ENCODE results near the gene ACADL.
A peak's percentile ranks its signal among the peaks of the same experiment; 100 is the strongest.

ACADL gene

DNA sequence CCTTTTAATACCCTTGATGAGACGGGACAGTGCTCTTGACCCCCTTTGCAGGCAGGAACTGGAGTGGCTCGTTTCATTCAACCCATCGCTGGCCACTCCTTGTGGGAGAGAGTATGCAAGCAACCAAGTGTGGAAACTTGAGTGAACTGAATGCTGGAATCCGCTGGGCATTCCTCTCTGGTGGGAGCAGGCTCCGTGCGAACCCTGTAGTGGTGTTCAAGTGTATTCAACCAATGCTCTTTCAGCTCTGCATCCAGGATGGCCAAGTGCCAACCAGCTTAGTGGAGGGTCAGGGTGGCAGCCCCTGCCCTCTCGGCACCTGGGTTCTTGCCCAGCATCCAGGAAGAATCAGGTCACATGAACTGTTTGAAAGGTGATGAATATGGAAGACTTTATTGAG, 3.3 kb upstream of the ACADL start:
- H3K9me3 Mint-ChIP-seq, result no peaks in the 10 kb centered on the region
- ATAC-seq (replicated peaks) (no peak), DNase-seq (no peak)
- H3K27me3 Mint-ChIP-seq, result peaks cover 38% of the 10 kb centered on the region in 2 donors
- no peaks in the 10 kb centered on the region for H3K36me3 Mint-ChIP-seq (ENCODE audit: insufficient read depth)
- no peak overlapping the region for H3K4me3 Mint-ChIP-seq
- peaks cover 0 to 5% of the 10 kb centered on the region in 2 donors for H3K4me1 Mint-ChIP-seq (ENCODE audit: low read depth in 2 of 2)
- no peak overlapping the region for H3K27ac Mint-ChIP-seq

DNA sequence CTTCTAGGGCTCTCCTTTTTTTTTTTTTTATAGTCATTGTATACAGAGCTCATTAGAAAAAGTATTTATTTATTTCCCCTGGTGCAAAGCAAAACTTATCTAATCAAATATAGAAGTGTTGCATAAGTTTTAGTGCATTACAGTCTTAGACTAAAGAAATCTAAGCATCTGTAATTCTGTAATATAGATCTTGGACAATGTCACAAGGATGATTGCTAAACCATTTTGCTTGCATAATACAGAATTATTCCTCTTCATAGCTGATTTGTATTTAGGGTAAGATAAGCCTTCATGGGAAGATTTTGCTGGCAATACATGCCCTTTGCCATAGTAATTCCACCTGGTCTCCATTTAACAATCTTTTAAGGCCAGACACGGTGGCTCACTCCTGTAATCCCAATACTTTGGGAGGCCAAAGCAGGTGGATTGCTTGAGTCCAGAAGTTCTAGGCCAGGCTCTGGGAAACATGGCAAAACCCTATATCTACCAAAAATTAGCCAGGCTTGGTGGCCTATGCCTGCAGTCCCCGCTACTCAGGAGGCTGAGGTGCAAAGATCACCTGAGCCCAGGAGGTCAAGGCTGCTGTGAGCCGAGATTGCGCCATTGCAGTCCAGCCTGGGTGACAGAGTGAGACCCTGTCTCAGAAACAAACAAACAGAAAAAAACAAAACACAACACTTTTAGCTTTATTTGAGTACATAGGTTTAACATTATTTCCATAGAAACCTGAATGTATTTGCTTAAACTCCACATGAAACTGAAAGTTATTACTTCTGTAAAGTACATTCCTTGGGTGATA, 2.2 kb upstream of the ACADL start:
- H3K9me3 Mint-ChIP-seq, result no peaks in the 10 kb centered on the region
- H3K36me3 Mint-ChIP-seq (ENCODE audit: insufficient read depth), result no peaks in the 10 kb centered on the region
- DNase-seq (no peak), ATAC-seq (replicated peaks) (no peak)
- H3K27me3 Mint-ChIP-seq, result peaks cover 43 to 46% of the 10 kb centered on the region in 2 donors
- no peak overlapping the region for H3K27ac Mint-ChIP-seq
- H3K4me1 Mint-ChIP-seq (ENCODE audit: low read depth in 2 of 2), result peaks cover 0 to 5% of the 10 kb centered on the region in 2 donors
- H3K4me3 Mint-ChIP-seq, result no peak overlapping the region

DNA sequence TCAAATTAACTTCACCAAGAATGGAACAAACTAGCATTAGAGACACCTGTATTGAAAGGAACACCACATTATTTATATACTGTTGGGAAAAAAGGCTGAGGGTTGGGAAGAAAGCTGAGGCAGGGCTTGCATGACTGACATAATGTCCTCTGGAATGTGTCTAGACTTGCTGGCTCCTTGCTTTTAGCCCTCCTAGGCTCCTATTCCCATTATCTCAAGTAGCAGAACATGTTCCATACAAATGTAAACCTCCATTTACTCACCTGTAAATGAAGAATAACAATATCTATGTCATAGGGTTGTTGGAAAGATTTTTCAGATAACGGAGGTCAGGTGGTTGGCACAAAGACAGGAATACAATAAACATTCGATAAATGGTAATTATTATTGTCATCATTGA, 976 bp upstream of the ACADL start:
- H3K27ac Mint-ChIP-seq, result no peak overlapping the region
- ATAC-seq (replicated peaks) (no peak), DNase-seq (no peak)
- no peaks in the 10 kb centered on the region for H3K9me3 Mint-ChIP-seq
- H3K4me1 Mint-ChIP-seq (ENCODE audit: low read depth in 2 of 2), result peaks cover 0 to 5% of the 10 kb centered on the region in 2 donors
- peaks cover 53 to 57% of the 10 kb centered on the region in 2 donors for H3K27me3 Mint-ChIP-seq
- no peak overlapping the region for H3K4me3 Mint-ChIP-seq
- no peaks in the 10 kb centered on the region for H3K36me3 Mint-ChIP-seq (ENCODE audit: insufficient read depth)

DNA sequence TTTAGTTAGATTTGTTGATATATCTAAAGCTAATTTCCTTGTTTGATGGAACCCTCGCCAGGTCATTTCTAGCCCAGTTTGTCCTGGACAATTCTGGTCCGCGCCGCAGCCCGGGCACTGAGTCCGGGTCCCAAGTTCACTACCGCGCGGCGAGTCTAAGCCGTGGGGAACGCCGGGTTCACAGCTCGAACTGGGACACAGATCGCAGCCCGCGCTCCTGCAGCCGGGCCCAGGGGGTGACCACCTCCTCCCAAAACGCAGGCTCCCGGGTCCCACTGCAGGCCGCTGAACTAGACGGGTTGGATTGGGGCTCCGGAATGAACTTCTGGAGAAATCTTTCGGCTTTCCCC, 681 bp downstream of the ACADL start:
- DNase-seq, result no peak
- Mint-ChIP-seq H3K4me1 (ENCODE audit: low read depth in 2 of 2) (peaks cover 0 to 5% of the 10 kb centered on the region in 2 donors), H3K27ac (no peak overlapping the region), H3K9me3 (no peaks in the 10 kb centered on the region), H3K36me3 (ENCODE audit: insufficient read depth) (no peaks in the 10 kb centered on the region), H3K4me3 (peak overlapping the region in 1 of 2 donors; percentile 41), H3K27me3 (peaks cover 53 to 57% of the 10 kb centered on the region in 2 donors)
- ATAC-seq (replicated peaks), result no peak

DNA sequence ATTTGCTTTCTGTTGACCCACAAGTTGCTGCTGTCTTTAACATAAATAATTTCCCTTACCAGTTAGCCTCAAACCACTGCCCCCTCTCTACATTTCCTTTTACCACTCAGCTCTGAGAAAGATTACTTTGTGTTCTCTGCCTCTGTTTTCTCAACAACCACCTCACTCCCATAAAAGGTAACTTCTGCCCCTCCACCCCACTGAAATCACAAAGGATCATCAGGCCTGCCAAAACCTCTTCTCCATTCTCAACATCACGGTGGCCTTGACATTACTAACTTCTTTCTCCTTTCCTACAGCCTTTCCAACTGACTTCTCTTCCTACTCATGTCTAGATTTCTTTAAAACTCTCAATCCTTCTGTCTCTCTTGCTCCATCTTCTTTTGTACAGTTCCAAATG, 10.1 kb downstream of the ACADL start:
- ATAC-seq (replicated peaks), result no peak
- H3K4me3 Mint-ChIP-seq, result no peak overlapping the region

DNA sequence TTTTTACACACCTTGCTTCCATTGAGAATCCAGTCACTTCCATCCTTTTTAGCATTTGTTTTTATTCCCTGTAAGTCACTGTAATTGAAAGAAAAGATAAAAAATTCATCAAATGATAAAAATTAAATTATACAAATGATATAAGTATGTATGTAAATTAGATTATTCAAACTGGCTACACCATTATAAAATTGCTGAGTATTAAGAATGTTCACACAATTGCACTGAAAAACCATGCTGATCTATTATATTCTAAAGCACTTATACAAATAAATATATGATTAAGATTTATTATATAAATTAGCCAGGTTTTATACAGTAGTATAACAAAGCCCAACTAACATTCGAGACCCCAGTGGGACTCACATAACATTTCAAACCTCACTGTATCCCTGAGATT, 15.1 kb downstream of the ACADL start:
- DNase-seq (no peak), ATAC-seq (replicated peaks) (no peak)
- Mint-ChIP-seq H3K27me3 (peaks cover 15 to 17% of the 10 kb centered on the region in 2 donors), H3K27ac (no peak overlapping the region), H3K4me1 (ENCODE audit: low read depth in 2 of 2) (no peaks in the 10 kb centered on the region), H3K9me3 (no peaks in the 10 kb centered on the region), H3K4me3 (no peak overlapping the region), H3K36me3 (ENCODE audit: insufficient read depth) (peaks cover 4% of the 10 kb centered on the region)

More for the DNA sequence above, 10.1 kb downstream of the ACADL start:
- peaks cover 0 to 6% of the 10 kb centered on the region in 2 donors for H3K27me3 Mint-ChIP-seq
- peaks cover 4% of the 10 kb centered on the region for H3K36me3 Mint-ChIP-seq (ENCODE audit: insufficient read depth)
- no peak for DNase-seq
- H3K4me1 Mint-ChIP-seq (ENCODE audit: low read depth in 2 of 2), result no peaks in the 10 kb centered on the region
- no peak overlapping the region for H3K27ac Mint-ChIP-seq
- no peaks in the 10 kb centered on the region for H3K9me3 Mint-ChIP-seq

DNA sequence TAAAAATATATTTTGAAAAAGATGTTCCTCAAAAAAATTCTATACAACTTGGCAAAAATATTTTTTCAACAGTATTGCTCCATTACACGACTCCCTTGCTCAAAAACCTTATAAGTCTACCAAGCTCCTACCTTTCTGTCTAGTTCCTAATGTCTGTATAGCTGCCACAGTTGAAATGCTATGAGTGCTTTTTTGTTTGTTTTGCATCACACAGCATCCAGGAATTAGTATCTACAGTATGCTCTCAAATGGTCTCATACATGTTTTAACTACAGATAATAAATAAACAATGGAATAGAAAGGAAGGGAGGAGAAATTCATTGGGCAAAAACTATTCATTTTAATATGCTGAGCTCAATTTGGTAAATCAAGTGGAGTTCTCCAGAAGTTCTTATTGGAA, 17.3 kb downstream of the ACADL start:
- Mint-ChIP-seq H3K36me3 (ENCODE audit: insufficient read depth) (peaks cover 4% of the 10 kb centered on the region), H3K9me3 (no peaks in the 10 kb centered on the region), H3K4me1 (ENCODE audit: low read depth in 2 of 2) (no peaks in the 10 kb centered on the region), H3K27ac (no peak overlapping the region), H3K4me3 (no peak overlapping the region), H3K27me3 (peaks cover 19 to 21% of the 10 kb centered on the region in 2 donors)
- ATAC-seq (replicated peaks), result no peak
- no peak for DNase-seq

DNA sequence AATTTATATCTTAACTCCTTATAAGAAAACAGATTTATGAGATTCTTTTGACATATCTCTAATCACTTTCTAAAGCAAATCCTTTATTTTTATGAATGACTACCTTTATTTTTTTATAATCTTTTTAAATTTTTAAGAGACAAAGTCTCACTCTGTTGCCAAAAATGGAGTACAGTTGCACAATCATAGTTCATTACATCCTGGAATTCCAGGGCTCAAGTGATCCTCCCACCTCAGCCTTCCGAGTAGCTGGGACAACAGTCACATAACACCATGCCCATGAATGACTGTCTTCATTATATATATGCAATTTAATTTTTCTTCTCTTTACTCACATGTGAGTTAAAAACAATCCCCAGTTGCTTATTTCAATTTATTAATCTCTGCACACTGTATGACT, 21.7 kb downstream of the ACADL start:
- ATAC-seq (replicated peaks), result no peak

DNA sequence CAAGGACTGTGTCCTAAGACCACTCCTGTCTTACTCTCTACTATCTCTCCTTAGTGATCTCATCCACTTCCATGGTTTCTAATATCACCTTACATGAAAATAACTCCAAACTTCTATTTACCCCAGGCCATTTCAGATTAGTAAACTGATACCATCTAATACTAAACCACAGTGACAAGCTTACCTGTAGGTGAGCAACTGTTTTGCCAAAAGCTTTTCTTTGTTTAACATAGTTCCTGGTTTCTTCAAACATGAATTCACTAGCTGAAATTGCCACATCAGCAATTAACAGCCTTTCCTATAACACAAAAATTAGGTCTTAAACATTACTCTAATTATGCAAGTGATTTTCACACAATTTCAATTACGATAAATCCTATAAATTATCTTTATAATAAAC, 22.1 kb downstream of the ACADL start:
- Mint-ChIP-seq H3K9me3 (no peaks in the 10 kb centered on the region), H3K4me1 (ENCODE audit: low read depth in 2 of 2) (no peaks in the 10 kb centered on the region), H3K4me3 (no peak overlapping the region), H3K27me3 (peaks cover 29 to 42% of the 10 kb centered on the region in 2 donors), H3K27ac (no peak overlapping the region), H3K36me3 (ENCODE audit: insufficient read depth) (no peaks in the 10 kb centered on the region)
- DNase-seq (no peak), ATAC-seq (replicated peaks) (no peak)

More for the DNA sequence above, 21.7 kb downstream of the ACADL start:
- Mint-ChIP-seq H3K27me3 (peaks cover 30 to 42% of the 10 kb centered on the region in 2 donors), H3K36me3 (ENCODE audit: insufficient read depth) (no peaks in the 10 kb centered on the region), H3K4me1 (ENCODE audit: low read depth in 2 of 2) (no peaks in the 10 kb centered on the region), H3K4me3 (no peak overlapping the region), H3K9me3 (no peaks in the 10 kb centered on the region), H3K27ac (no peak overlapping the region)
- no peak for DNase-seq

DNA sequence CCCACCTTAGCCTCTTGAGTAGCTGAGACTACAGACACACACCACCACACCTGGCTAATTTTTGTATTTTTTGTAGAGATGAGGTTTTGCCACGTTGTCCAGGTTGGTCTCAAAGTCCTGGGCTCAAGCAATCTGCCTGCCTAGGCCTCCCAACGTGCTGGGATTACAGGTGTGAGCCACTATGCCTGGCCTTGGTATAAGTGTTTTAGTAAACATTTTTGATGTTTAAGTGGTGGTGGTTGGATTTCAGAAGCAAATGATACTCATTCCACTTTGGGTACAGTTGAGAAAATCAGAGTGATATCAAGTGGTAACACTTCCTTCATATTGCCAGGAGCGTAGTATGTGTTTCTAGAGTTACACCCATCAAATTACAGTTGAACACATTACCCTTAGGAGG, 25.4 kb downstream of the ACADL start:
- DNase-seq (no peak), ATAC-seq (replicated peaks) (no peak)
- no peak overlapping the region for H3K4me3 Mint-ChIP-seq
- H3K9me3 Mint-ChIP-seq, result no peaks in the 10 kb centered on the region
- H3K4me1 Mint-ChIP-seq (ENCODE audit: low read depth in 2 of 2), result no peaks in the 10 kb centered on the region
- peaks cover 13 to 27% of the 10 kb centered on the region in 2 donors for H3K27me3 Mint-ChIP-seq
- H3K27ac Mint-ChIP-seq, result no peak overlapping the region
- H3K36me3 Mint-ChIP-seq (ENCODE audit: insufficient read depth), result no peaks in the 10 kb centered on the region

DNA sequence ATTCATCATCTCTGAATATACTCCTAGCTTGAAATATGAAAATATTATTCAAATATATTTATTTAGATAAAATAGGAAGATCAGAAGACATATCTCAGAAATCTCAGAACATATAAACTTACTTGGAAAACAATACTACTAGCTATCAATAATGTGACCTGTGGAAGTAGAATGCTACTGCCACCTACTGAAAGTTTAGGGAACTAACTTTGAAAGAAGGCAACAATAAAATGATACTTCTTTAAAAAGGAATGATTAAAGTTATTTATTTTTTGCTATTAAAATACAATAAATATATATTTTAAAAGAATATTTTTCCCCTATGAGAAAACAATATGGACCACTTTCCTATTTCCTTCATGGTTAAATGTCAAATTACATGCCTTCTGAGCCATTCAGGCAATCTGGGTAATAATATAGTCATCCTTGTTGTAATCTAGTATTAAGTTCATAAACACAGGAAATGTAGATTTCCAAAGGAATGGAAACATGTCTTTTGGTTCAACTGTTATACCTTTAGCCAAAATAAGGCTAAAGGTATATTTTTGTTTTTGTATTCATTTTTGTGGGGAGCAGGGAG, 26.0 kb downstream of the ACADL start:
- Mint-ChIP-seq H3K4me1 (ENCODE audit: low read depth in 2 of 2) (no peaks in the 10 kb centered on the region), H3K4me3 (no peak overlapping the region), H3K27ac (no peak overlapping the region), H3K9me3 (no peaks in the 10 kb centered on the region), H3K27me3 (peaks cover 13 to 27% of the 10 kb centered on the region in 2 donors), H3K36me3 (ENCODE audit: insufficient read depth) (no peaks in the 10 kb centered on the region)
- DNase-seq, result no peak
- no peak for ATAC-seq (replicated peaks)

DNA sequence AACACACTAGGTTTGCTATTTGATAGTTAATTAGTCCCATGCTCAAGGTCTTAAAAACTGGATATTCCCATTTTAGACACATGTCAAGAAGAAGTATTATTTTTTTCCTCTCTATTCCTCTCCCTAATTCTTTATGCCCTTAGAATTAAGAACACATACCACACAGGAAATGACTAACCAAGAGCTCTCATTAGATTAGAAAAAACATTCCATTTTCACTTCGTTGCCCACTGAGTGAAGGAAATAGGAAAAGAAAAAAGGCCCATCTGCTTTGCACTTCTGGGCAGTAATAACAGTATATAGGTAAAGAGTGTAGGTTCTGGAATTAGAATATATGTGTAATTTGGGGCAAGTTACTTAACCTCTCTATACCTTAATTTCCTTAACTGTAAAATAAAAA, 26.9 kb downstream of the ACADL start:
- no peaks in the 10 kb centered on the region for H3K9me3 Mint-ChIP-seq
- H3K27ac Mint-ChIP-seq, result no peak overlapping the region
- no peaks in the 10 kb centered on the region for H3K36me3 Mint-ChIP-seq (ENCODE audit: insufficient read depth)
- H3K4me1 Mint-ChIP-seq (ENCODE audit: low read depth in 2 of 2), result no peaks in the 10 kb centered on the region
- no peak overlapping the region for H3K4me3 Mint-ChIP-seq
- peaks cover 13 to 27% of the 10 kb centered on the region in 2 donors for H3K27me3 Mint-ChIP-seq
- DNase-seq (no peak), ATAC-seq (replicated peaks) (no peak)

DNA sequence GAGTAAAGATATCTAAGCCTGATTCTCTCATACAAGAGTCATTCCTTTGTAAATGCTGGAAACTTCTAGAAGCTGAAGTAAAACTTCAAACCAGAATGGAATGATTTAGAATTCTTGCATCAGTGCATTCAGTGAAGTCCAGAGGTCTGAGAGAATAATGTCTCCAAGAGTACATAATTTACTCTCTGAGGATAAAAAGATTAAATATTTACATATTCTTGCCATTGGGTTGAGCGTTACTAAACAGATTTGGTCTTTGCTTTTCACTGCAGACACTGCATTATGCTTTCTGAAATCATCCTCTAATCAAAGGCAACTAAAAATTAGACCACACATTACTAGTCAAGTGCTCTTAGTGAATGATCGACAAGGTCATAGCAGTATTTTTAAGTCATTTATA, 27.5 kb downstream of the ACADL start:
- no peaks in the 10 kb centered on the region for H3K4me1 Mint-ChIP-seq (ENCODE audit: low read depth in 2 of 2)
- peaks cover 7 to 21% of the 10 kb centered on the region in 2 donors for H3K27me3 Mint-ChIP-seq
- no peaks in the 10 kb centered on the region for H3K9me3 Mint-ChIP-seq
- no peak for DNase-seq
- no peak overlapping the region for H3K4me3 Mint-ChIP-seq
- no peak for ATAC-seq (replicated peaks)
- H3K27ac Mint-ChIP-seq, result no peak overlapping the region
- no peaks in the 10 kb centered on the region for H3K36me3 Mint-ChIP-seq (ENCODE audit: insufficient read depth)

DNA sequence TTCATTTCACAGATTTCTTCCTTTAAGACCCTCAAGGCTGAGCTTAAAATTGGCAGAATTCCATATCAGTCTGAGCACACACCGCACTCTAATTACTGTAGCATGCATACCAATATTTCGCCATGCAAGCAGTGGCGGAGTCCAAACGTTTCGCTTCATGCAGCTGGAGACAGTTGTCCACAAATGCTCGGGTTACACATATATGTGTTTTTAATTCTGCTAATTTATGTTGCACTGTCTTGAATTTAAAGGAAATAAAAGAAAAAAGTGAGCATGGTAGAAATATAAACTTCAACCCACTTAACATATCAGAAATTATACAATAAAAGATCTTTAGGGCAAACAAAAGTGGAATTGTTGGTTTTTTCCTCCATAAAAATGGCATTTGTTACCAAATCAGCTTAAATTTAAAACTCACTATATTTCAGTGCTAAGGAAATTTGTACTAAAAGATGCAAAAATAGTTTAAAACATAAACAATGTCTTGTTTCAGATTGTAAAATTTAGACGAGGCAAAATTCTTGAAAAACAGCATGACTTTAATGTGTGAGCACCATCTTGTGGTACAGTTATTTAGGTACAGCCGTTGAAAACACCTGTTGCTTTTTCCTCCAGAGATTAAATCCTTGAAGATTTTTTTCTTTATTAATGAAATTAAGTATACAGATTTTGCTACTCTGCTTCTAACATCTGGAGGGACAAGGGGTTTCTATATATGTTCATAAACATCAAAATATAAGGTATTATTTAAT, 30.0 kb downstream of the ACADL start:
- H3K4me3 Mint-ChIP-seq, result no peak overlapping the region
- H3K27me3 Mint-ChIP-seq, result peaks cover 0 to 6% of the 10 kb centered on the region in 2 donors
- peak in 2 of 3 experiments; percentile 17 to 19 for DNase-seq
- no peaks in the 10 kb centered on the region for H3K36me3 Mint-ChIP-seq (ENCODE audit: insufficient read depth)
- no peaks in the 10 kb centered on the region for H3K4me1 Mint-ChIP-seq (ENCODE audit: low read depth in 2 of 2)
- no peak overlapping the region for H3K27ac Mint-ChIP-seq
- no peaks in the 10 kb centered on the region for H3K9me3 Mint-ChIP-seq
- peak; percentile 47 for ATAC-seq (replicated peaks)
